DND-41 (cell line): ENCODE measurements around the gene CELF1.

Source experiments
- ATAC-seq: fragments of 200-7000 bp; cut with Tn5 transposase; 3 replicates; pipeline ENCODE4 v1.9.1; 2021; ENCODE audit warnings: low read depth; ENCODE audit not compliant: insufficient read depth
- DNase-seq: peaks from one replicate; pipeline ENCODE4 v3.0.0-alpha.2; 2020
- H2AFZ ChIP-seq: 2 replicates; pipeline ENCODE4 v1.6.0; 2012; ENCODE audit warnings: low read depth, low read length
- H3K27ac ChIP-seq: 2 replicates; pipeline ENCODE4 v1.5.1; 2012; ENCODE audit warnings: low read length, inconsistent platforms
- H3K27me3 ChIP-seq: fragments of 200-600 bp; sonication (generic); 2 replicates; pipeline ENCODE4 v1.6.0; 2012; ENCODE audit warnings: low read length, mild to moderate bottlenecking, inconsistent platforms; ENCODE audit not compliant: insufficient read depth, poor library complexity
- H3K36me3 ChIP-seq: 2 replicates; pipeline ENCODE4 v1.5.1; 2012; ENCODE audit warnings: low read length, inconsistent platforms; ENCODE audit not compliant: insufficient read depth
- H3K4me1 ChIP-seq: 2 replicates; pipeline ENCODE4 v1.5.1; 2012; ENCODE audit warnings: mild to moderate bottlenecking, low read length; ENCODE audit not compliant: insufficient read depth
- H3K4me2 ChIP-seq: 2 replicates; pipeline ENCODE4 v1.6.0; 2012; ENCODE audit warnings: mild to moderate bottlenecking, moderate library complexity, low read length, inconsistent platforms; ENCODE audit not compliant: insufficient read depth
- H3K4me3 ChIP-seq, 2 experiments: fragments of 200-600 bp in 1 of 2; shearing (Covaris generic) in 1 of 2; 2 replicates each; pipeline ENCODE4 v1.5.1; 2012 to 2016; ENCODE audit warnings: inconsistent platforms in 2 of 2, low read length in 2 of 2, mild to moderate bottlenecking in 2 of 2, low read depth in 1 of 2, moderate library complexity in 1 of 2
- H3K79me2 ChIP-seq: 2 replicates; pipeline ENCODE4 v1.6.0; 2012; ENCODE audit warnings: low read length, inconsistent platforms; ENCODE audit not compliant: insufficient read depth
- H3K9ac ChIP-seq: 2 replicates; pipeline ENCODE4 v1.6.0; 2012; ENCODE audit warnings: low read depth, mild to moderate bottlenecking, inconsistent platforms, low read length, moderate library complexity
- H3K9me3 ChIP-seq: 2 replicates; pipeline ENCODE4 v1.5.1; 2012; ENCODE audit warnings: low read length, moderate library complexity, mild to moderate bottlenecking, inconsistent platforms; ENCODE audit not compliant: insufficient read depth, severe bottlenecking
- H4K20me1 ChIP-seq: 2 replicates; pipeline ENCODE4 v1.6.0; 2012; ENCODE audit warnings: low read length; ENCODE audit not compliant: insufficient read depth
- EZH2 ChIP-seq: IDR thresholded peaks from 3 replicates; pipeline ENCODE4 v1.6.1; 2012; ENCODE audit warnings: borderline replicate concordance, low read depth, mild to moderate bottlenecking, moderate library complexity, low read length, inconsistent platforms; ENCODE audit not compliant: severe bottlenecking
- TF ChIP-seq, protein P1 (sequence below): IDR thresholded peaks from 2 replicates; pipeline ENCODE4 v1.5.1; 2012; ENCODE audit warnings: borderline replicate concordance, low read length, moderate library complexity, mild to moderate bottlenecking; ENCODE audit not compliant: poor library complexity, severe bottlenecking; ENCODE audit errors: extremely low read depth

The CELF1 gene

DNA sequence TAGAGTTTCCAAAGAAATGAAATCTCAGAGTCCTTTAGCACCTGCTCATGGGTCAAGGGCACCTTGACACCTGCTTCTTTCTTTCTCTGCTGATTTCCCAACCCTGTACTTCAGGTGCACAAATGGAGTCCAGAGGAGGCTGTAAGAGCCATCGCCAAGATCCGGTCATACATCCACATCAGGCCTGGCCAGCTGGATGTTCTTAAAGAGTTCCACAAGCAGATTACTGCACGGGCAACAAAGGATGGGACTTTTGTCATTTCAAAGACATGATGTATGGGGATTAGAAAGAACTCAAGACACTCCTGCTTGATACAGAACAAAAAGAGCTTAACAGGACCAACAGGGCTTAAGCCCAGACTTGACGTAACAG is 18.4 kb upstream of the CELF1 start:
- Histone ChIP-seq H3K4me3 (no peak overlapping the region), H3K4me1 (peaks cover 17% of the 10 kb centered on the region), H4K20me1 (peaks cover 13% of the 10 kb centered on the region; the same call in 1 of the 2 replicates), H3K36me3 (peaks cover 74% of the 10 kb centered on the region), H3K4me2 (no peak overlapping the region), H2AFZ (no peak overlapping the region), H3K9ac (no peak overlapping the region), H3K9me3 (no peaks in the 10 kb centered on the region), H3K27ac (no peak overlapping the region), H3K27me3 (no peaks in the 10 kb centered on the region), H3K79me2 (peaks cover 77% of the 10 kb centered on the region)
- ATAC-seq, result no peak
- DNase-seq, result no peak
- no peak for TF ChIP-seq EZH2
- TF ChIP-seq, protein P1, sequence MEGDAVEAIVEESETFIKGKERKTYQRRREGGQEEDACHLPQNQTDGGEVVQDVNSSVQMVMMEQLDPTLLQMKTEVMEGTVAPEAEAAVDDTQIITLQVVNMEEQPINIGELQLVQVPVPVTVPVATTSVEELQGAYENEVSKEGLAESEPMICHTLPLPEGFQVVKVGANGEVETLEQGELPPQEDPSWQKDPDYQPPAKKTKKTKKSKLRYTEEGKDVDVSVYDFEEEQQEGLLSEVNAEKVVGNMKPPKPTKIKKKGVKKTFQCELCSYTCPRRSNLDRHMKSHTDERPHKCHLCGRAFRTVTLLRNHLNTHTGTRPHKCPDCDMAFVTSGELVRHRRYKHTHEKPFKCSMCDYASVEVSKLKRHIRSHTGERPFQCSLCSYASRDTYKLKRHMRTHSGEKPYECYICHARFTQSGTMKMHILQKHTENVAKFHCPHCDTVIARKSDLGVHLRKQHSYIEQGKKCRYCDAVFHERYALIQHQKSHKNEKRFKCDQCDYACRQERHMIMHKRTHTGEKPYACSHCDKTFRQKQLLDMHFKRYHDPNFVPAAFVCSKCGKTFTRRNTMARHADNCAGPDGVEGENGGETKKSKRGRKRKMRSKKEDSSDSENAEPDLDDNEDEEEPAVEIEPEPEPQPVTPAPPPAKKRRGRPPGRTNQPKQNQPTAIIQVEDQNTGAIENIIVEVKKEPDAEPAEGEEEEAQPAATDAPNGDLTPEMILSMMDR, result no peak

GRCh38 chr11:47570651-47571356 is 17.9 kb upstream of the CELF1 start:
- Histone ChIP-seq H3K4me2 (no peak overlapping the region), H3K79me2 (peaks cover 79% of the 10 kb centered on the region), H4K20me1 (peaks cover 13% of the 10 kb centered on the region; the same call in 1 of the 2 replicates), H3K27me3 (no peaks in the 10 kb centered on the region), H3K4me1 (peaks cover 22% of the 10 kb centered on the region), H3K27ac (no peak overlapping the region), H3K36me3 (peaks cover 72% of the 10 kb centered on the region), H2AFZ (no peak overlapping the region), H3K9me3 (no peaks in the 10 kb centered on the region), H3K4me3 (no peak overlapping the region), H3K9ac (no peak overlapping the region)
- no peak for TF ChIP-seq EZH2
- TF ChIP-seq, protein P1, result no peak
- ATAC-seq (no peak), DNase-seq (no peak)

GRCh38 chr11:47569646-47570045 is 16.7 kb upstream of the CELF1 start:
- TF ChIP-seq, protein P1, result no peak
- no peak for TF ChIP-seq EZH2
- Histone ChIP-seq H3K79me2 (peaks cover 87% of the 10 kb centered on the region), H3K36me3 (peaks cover 67% of the 10 kb centered on the region), H3K4me1 (peaks cover 28% of the 10 kb centered on the region), H2AFZ (no peak overlapping the region), H3K9ac (no peak overlapping the region), H3K9me3 (no peaks in the 10 kb centered on the region), H3K4me3 (no peak overlapping the region), H3K27me3 (no peaks in the 10 kb centered on the region), H3K4me2 (no peak overlapping the region), H3K27ac (no peak overlapping the region), H4K20me1 (peaks cover 13% of the 10 kb centered on the region; the same call in 1 of the 2 replicates)
- DNase-seq (no peak), ATAC-seq (no peak)
